Stimulated activated CD4-positive, alpha-beta T cell treated with anti-CD3 and anti-CD28 coated beads, Interleukin-15, amount 100 ng/mL, for 48 hours (primary cell): ENCODE data around the gene ANGPTL2.
A peak's percentile ranks its signal among the peaks of the same experiment; 100 is the strongest.
"Not testable (repeated sequence)": the region's sequence is repeated elsewhere in the genome, so short reads cannot be mapped to it uniquely, and the experiment has no call there.

Experiments used
- DNase-seq, 2 donors: peaks; one replicate each; pipeline ENCODE4 v3.0.0-alpha.2; 2020; ENCODE audit warnings: low read depth in 2 of 2

Gene ANGPTL2

GRCh38 chr9:127154390-127155191, 32.2 kb upstream of the ANGPTL2 start:
- peak in 1 of 2 donors; percentile 22 for DNase-seq

GRCh38 chr9:127154003-127154389, 31.6 kb upstream of the ANGPTL2 start:
- no peak for DNase-seq

- DNase-seq: no peak
Measured at GRCh38 chr9:127153501-127153900, 31.1 kb upstream of the ANGPTL2 start.

GRCh38 chr9:127149463-127150390, 27.3 kb upstream of the ANGPTL2 start:
- no peak for DNase-seq

- no peak for DNase-seq
Measured at GRCh38 chr9:127149010-127149409, 26.6 kb upstream of the ANGPTL2 start.

- DNase-seq: no peak
Measured at GRCh38 chr9:127148014-127148413, 25.6 kb upstream of the ANGPTL2 start.

GRCh38 chr9:127147251-127147650, 24.8 kb upstream of the ANGPTL2 start:
- DNase-seq: no peak

GRCh38 chr9:127146841-127147240, 24.4 kb upstream of the ANGPTL2 start:
- DNase-seq: not testable (repeated sequence)

GRCh38 chr9:127144670-127145445, 22.4 kb upstream of the ANGPTL2 start:
- no peak for DNase-seq

GRCh38 chr9:127143920-127144465, 21.6 kb upstream of the ANGPTL2 start:
- DNase-seq: no peak

- no peak for DNase-seq
Measured at GRCh38 chr9:127142931-127143464, 20.6 kb upstream of the ANGPTL2 start.

GRCh38 chr9:127142291-127142690, 19.9 kb upstream of the ANGPTL2 start:
- no peak for DNase-seq

- no peak for DNase-seq
Measured at GRCh38 chr9:127140842-127141675, 18.6 kb upstream of the ANGPTL2 start.

GRCh38 chr9:127140181-127140580, 17.7 kb upstream of the ANGPTL2 start:
- no peak for DNase-seq

GRCh38 chr9:127139775-127140174, 17.3 kb upstream of the ANGPTL2 start:
- no peak for DNase-seq

- no peak for DNase-seq
Measured at GRCh38 chr9:127139071-127139731, 16.8 kb upstream of the ANGPTL2 start.

GRCh38 chr9:127138444-127138843, 16.0 kb upstream of the ANGPTL2 start:
- DNase-seq: no peak

GRCh38 chr9:127137640-127138360, 15.4 kb upstream of the ANGPTL2 start:
- no peak for DNase-seq
